ENCODE results near the gene NPY. TPM values are rescaled to one million over a fixed set of nuclear protein-coding genes. Genes with fewer than 3 reads are reported as not detected.
"Not testable (repeated sequence)": the region's sequence is repeated elsewhere in the genome, so short reads cannot be mapped to it uniquely, and the experiment has no call there.

Gene NPY
- total and polyA plus RNA-seq, 10 of the 15 experiments (the other 5 are each of a cell fraction or from before 2014, with no cell fraction given): not detected

DNA sequence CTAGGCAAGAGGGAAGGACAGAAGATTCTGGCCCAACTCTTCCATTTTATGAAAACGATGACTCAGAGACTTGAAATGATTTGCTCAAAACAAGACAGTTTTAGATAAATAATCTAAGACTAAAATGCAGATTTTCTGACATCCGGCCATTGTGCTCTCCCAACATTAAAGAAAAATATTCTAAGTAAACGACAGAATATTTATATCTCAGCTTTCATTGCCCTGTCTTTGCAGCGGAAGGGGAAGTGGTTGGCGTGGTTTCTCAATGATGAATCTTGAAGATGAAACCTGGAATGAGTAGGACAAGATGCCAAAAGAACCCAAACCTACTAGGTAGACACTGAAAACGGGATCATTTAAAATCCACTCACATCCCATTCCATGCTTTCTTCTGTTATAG lies 28.9 kb upstream of the NPY start:
- intact Hi-C loops (cut with micrococcal nuclease; ENCODE audit: unreplicated experiment): no loop called here
- DNase-seq (ENCODE audit: low read depth, low spot score): no peak
- H3K4me1 ChIP-seq (ENCODE audit: control insufficient read depth, insufficient read depth, low read length): peaks cover 3% of the 10 kb centered on the region
- ChIA-PET POLR2A (no interaction called here), SMC1A (ENCODE audit: uncharacterized antibody, unreplicated experiment) (no interaction called here), CTCF (interaction anchor here (0.8 kb wide), 1 partner anchor 54 kb away, joined by 3 read pairs; no protein-coding TSS in a partner anchor), RAD21 (ENCODE audit: unreplicated experiment) (no interaction called here)
- no peak overlapping the region for H3K9ac ChIP-seq (ENCODE audit: control insufficient read depth, insufficient read depth, low read length)
- no peaks in the 10 kb centered on the region for H3K27me3 ChIP-seq (replicated peaks in 1 of 2; ENCODE audit: control insufficient read depth in 2 of 2, insufficient read depth in 2 of 2, low read length in 1 of 2)
- no peak overlapping the region for H2AFZ ChIP-seq (ENCODE audit: control insufficient read depth, low read depth, low read length)
- no peaks in the 10 kb centered on the region; the same call in 2 of the 3 replicates for H3K9me3 ChIP-seq (replicated peaks; ENCODE audit: control insufficient read depth, insufficient read depth, low read length)
- H3K27ac ChIP-seq (ENCODE audit: control insufficient read depth, insufficient read depth): no peak overlapping the region
- TF ChIP-seq SPI1 (IDR thresholded peaks at IDR 0.05; ENCODE audit: borderline replicate concordance, insufficient read depth, low read depth, low read length): peak; percentile 29; the same call in 1 of the 2 replicates
- TF ChIP-seq NRF1 (conservative IDR thresholded peaks at IDR 0.05; ENCODE audit: low read depth, low read length): no peak
- TF ChIP-seq BMI1 (IDR thresholded peaks at IDR 0.05; ENCODE audit: borderline replicate concordance): no peak
- peak; percentile 51 for TF ChIP-seq RUNX3 (IDR thresholded peaks at IDR 0.05; ENCODE audit: low read length)
- no peak for TF ChIP-seq LARP7 (IDR thresholded peaks at IDR 0.05)
- H3K4me3 ChIP-seq: no peak overlapping the region
- BruUV-seq (replicated peaks): no TSS peak
- peak; percentile 84 for FAIRE-seq
- no peaks in the 10 kb centered on the region for H4K20me1 ChIP-seq (ENCODE audit: control insufficient read depth, insufficient read depth)
- ATAC-seq: no peak
- H3K36me3 ChIP-seq (ENCODE audit: control insufficient read depth in 2 of 2, insufficient read depth in 2 of 2, low read length in 1 of 2): no peaks in the 10 kb centered on the region
- H3K79me2 ChIP-seq (ENCODE audit: control insufficient read depth, insufficient read depth, low read length): no peaks in the 10 kb centered on the region
- in situ Hi-C loops (cut with MboI): no loop called here
- H3K4me2 ChIP-seq (ENCODE audit: control insufficient read depth, insufficient read depth): no peak overlapping the region
- WGBS (ENCODE audit: insufficient coverage, insufficient replicate concordance, low lambda C conversion rate, missing lambda C conversion rate): 1% methylated on average over 6 of the region's 6 CpGs

- H3K79me2 ChIP-seq (ENCODE audit: control insufficient read depth, insufficient read depth, low read length); intact Hi-C loops (cut with micrococcal nuclease; ENCODE audit: unreplicated experiment); H3K4me2 ChIP-seq (ENCODE audit: control insufficient read depth, insufficient read depth); H3K4me3 ChIP-seq; H3K27ac ChIP-seq (ENCODE audit: control insufficient read depth, insufficient read depth); in situ Hi-C loops (cut with MboI); H3K36me3 ChIP-seq (ENCODE audit: control insufficient read depth in 2 of 2, insufficient read depth in 2 of 2, low read length in 1 of 2); H3K4me1 ChIP-seq (ENCODE audit: control insufficient read depth, insufficient read depth, low read length); FAIRE-seq; CTCF ChIA-PET; H3K27me3 ChIP-seq (replicated peaks in 1 of 2; ENCODE audit: control insufficient read depth in 2 of 2, insufficient read depth in 2 of 2, low read length in 1 of 2); H4K20me1 ChIP-seq (ENCODE audit: control insufficient read depth, insufficient read depth); H3K9me3 ChIP-seq (replicated peaks; ENCODE audit: control insufficient read depth, insufficient read depth, low read length); H3K9ac ChIP-seq (ENCODE audit: control insufficient read depth, insufficient read depth, low read length); ATAC-seq; POLR2A ChIA-PET; H2AFZ ChIP-seq (ENCODE audit: control insufficient read depth, low read depth, low read length); RAD21 ChIA-PET (ENCODE audit: unreplicated experiment); BruUV-seq (replicated peaks); DNase-seq (ENCODE audit: low read depth, low spot score): not testable (repeated sequence)
- 33% methylated on average over 1 of the region's 1 CpG for WGBS (ENCODE audit: insufficient coverage, insufficient replicate concordance, low lambda C conversion rate, missing lambda C conversion rate)
- SMC1A ChIA-PET (ENCODE audit: uncharacterized antibody, unreplicated experiment): interaction anchor here (1.5 kb wide), 1 partner anchor 10 kb away, joined by 3 read pairs; no protein-coding TSS in a partner anchor
Observed at GRCh38 chr7:24258324-24258723, 25.7 kb upstream of the NPY start.

All from GM12878 (cell line).